GM19025 (cell line): ENCODE data around the gene FABP1.

Experiments
- ATAC-seq: cut with Tn5 transposase; IDR thresholded peaks from one replicate; pipeline ENCODE4 v1.9.1; 2021; ENCODE audit warnings: mild to moderate bottlenecking, low read depth, moderate library complexity; ENCODE audit not compliant: unreplicated experiment

Gene FABP1

GRCh38 chr2:88127888-88128653 lies at the start of gene FABP1:
FABP1 (minus strand) TSS chr2:88128062; CDS start chr2:88128017, 45 bp downstream.
- ATAC-seq: no peak

- ATAC-seq: no peak
Observed at GRCh38 chr2:88177556-88177955, 49.7 kb upstream of the FABP1 start.

- ATAC-seq: no peak
Observed at GRCh38 chr2:88176352-88176984, 48.6 kb upstream of the FABP1 start.

GRCh38 chr2:88172882-88173281 lies 45.0 kb upstream of the FABP1 start:
- ATAC-seq: no peak

- ATAC-seq: no peak
Observed at GRCh38 chr2:88171966-88172365, 44.1 kb upstream of the FABP1 start.

GRCh38 chr2:88170472-88170892 lies 42.6 kb upstream of the FABP1 start:
- ATAC-seq: no peak

- ATAC-seq: no peak
Observed at GRCh38 chr2:88168386-88168785, 40.5 kb upstream of the FABP1 start.

- no peak for ATAC-seq
Observed at GRCh38 chr2:88167740-88168139, 39.9 kb upstream of the FABP1 start.

GRCh38 chr2:88165332-88166003 lies 37.6 kb upstream of the FABP1 start:
- ATAC-seq: no peak

- ATAC-seq: no peak
Observed at GRCh38 chr2:88161446-88162244, 33.8 kb upstream of the FABP1 start.

- ATAC-seq: no peak
Observed at GRCh38 chr2:88160517-88160916, 32.7 kb upstream of the FABP1 start.

- ATAC-seq: no peak
Observed at GRCh38 chr2:88159955-88160415, 32.1 kb upstream of the FABP1 start.

GRCh38 chr2:88159481-88159880 lies 31.6 kb upstream of the FABP1 start:
- ATAC-seq: no peak

- ATAC-seq: no peak
Observed at GRCh38 chr2:88148929-88149438, 21.1 kb upstream of the FABP1 start.

- ATAC-seq: no peak
Observed at GRCh38 chr2:88147145-88147544, 19.3 kb upstream of the FABP1 start.

- ATAC-seq: no peak
Observed at GRCh38 chr2:88146590-88146989, 18.7 kb upstream of the FABP1 start.

- no peak for ATAC-seq
Observed at GRCh38 chr2:88144914-88145497, 17.1 kb upstream of the FABP1 start.

GRCh38 chr2:88144271-88144670 lies 16.4 kb upstream of the FABP1 start:
- no peak for ATAC-seq

GRCh38 chr2:88141952-88142351 lies 14.1 kb upstream of the FABP1 start:
- no peak for ATAC-seq

GRCh38 chr2:88139804-88140203 lies 11.9 kb upstream of the FABP1 start:
- ATAC-seq: no peak
